HEK293 (cell line): Measurements from ENCODE around the gene CSNK1G1.

Experiments used
- ATF2 ChIP-seq: fragments of 450-650 bp; formaldehyde crosslinking; IDR thresholded peaks from 2 replicates; pipeline ENCODE4 v1.5.1; 2016; ENCODE audit warnings: missing biosample characterization, missing genetic modification characterization, low read depth
- CTCF ChIP-seq: fragments of 450-650 bp; formaldehyde crosslinking; IDR thresholded peaks from 2 replicates; pipeline ENCODE4 v1.5.1; 2016; ENCODE audit warnings: missing biosample characterization, missing genetic modification characterization
- SALL2 ChIP-seq: fragments of 450-650 bp; formaldehyde crosslinking; IDR thresholded peaks from 2 replicates; pipeline ENCODE4 v1.5.0; 2017; ENCODE audit warnings: missing biosample characterization, mild to moderate bottlenecking, missing genetic modification characterization, borderline replicate concordance
- ZBTB7A ChIP-seq: fragments of 450-650 bp; formaldehyde crosslinking; IDR thresholded peaks from 2 replicates; pipeline ENCODE4 v1.5.1; 2016; ENCODE audit warnings: low read depth, missing biosample characterization, missing genetic modification characterization
- ZNF10 ChIP-seq: fragments of 450-650 bp; formaldehyde crosslinking; IDR thresholded peaks from 2 replicates; pipeline ENCODE4 v1.5.1; 2017; ENCODE audit warnings: missing biosample characterization, missing genetic modification characterization
- ZNF596 ChIP-seq: fragments of 450-650 bp; IDR thresholded peaks from 2 replicates; pipeline ENCODE4 v1.5.0; 2018; ENCODE audit warnings: missing biosample characterization, mild to moderate bottlenecking, missing genetic modification characterization, moderate library complexity

GRCh38 chr15:64351265-64351664 is 4.7 kb downstream of the CSNK1G1 start:
- TF ChIP-seq ZNF10 (tag by site-specific recombination) (no peak), SALL2 (tag by site-specific recombination) (no peak), ATF2 (tag by site-specific recombination) (no peak), ZBTB7A (tag by site-specific recombination) (no peak), CTCF (tag by site-specific recombination) (no peak), ZNF596 (tag by site-specific recombination) (no peak)
